ENCODE data around the gene OR1Q1. TPM values are rescaled to one million over a fixed set of nuclear protein-coding genes. Genes with fewer than 3 reads are reported as not detected.

The OR1Q1 gene
- total and polyA plus RNA-seq, 2 of the 8 experiments (the other 6 are each of a cell fraction or from before 2014, with no cell fraction given), result not detected

DNA sequence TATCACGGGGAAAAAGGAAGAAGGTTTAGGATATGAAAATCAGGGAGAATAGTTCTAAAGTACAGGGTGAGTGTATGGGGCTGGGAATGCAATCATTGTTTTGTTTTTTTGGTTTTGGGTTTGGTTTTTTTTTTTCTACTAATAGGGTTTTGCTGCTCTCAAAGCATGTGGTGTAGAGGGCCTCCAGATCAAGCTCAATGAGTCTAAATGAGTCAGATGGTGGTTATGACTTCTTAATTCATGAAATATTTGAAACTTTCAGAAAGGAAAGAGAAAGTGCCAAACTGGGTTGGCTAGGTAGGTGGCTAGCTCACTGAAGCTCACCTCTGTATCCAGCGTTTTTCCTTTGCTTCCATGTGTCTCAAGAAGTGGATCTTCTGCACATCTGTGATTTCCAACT is 42.1 kb upstream of the OR1Q1 start:
- no peak overlapping the region for H2BK120ac ChIP-seq (replicated peaks; ENCODE audit: low read depth, low read length)
- no peak overlapping the region for H3K56ac ChIP-seq (replicated peaks; ENCODE audit: insufficient read length, low read depth, low read length)
- H3K14ac ChIP-seq (ENCODE audit: insufficient read length), result no peak overlapping the region
- H2BK15ac ChIP-seq (ENCODE audit: low read length), result no peak overlapping the region
- no peaks in the 10 kb centered on the region for H4K20me1 ChIP-seq (replicated peaks in 1 of 2; ENCODE audit: control insufficient read depth in 1 of 2, insufficient read depth in 2 of 2, low read length in 2 of 2)
- H2BK5ac ChIP-seq (ENCODE audit: low read depth, low read length), result no peak overlapping the region
- no peak overlapping the region for H4K5ac ChIP-seq (ENCODE audit: insufficient read length, low read depth, low read length)
- ChIA-PET CTCF (ENCODE audit: partially characterized antibody) (no interaction called here), POLR2A (ENCODE audit: partially characterized antibody) (no interaction called here)
- no peak overlapping the region for H4K91ac ChIP-seq (replicated peaks; ENCODE audit: insufficient read length, low read length)
- H3K27ac ChIP-seq (ENCODE audit: low read depth, low read length), result no peak overlapping the region
- no peak overlapping the region for H3K4me3 ChIP-seq (ENCODE audit: extremely low read depth in 1 of 4, insufficient read depth in 2 of 4, low read depth in 3 of 4, low read length in 4 of 4)
- H3K18ac ChIP-seq (ENCODE audit: extremely low read depth, low read length), result no peak overlapping the region
- H3K4me2 ChIP-seq (ENCODE audit: insufficient read depth in 1 of 2, low read depth in 2 of 2, low read length in 2 of 2), result no peak overlapping the region
- no peak overlapping the region for H3K9ac ChIP-seq (replicated peaks in 1 of 4; ENCODE audit: extremely low read depth in 1 of 4, low read depth in 3 of 4, low read length in 3 of 4)
- no peak overlapping the region for H3K4ac ChIP-seq (replicated peaks; ENCODE audit: insufficient read length, low read depth, low read length)
- H2AK5ac ChIP-seq (ENCODE audit: low read depth, low read length), result no peak overlapping the region
- H3K23me2 ChIP-seq (ENCODE audit: low read depth, low read length), result no peaks in the 10 kb centered on the region
- no peak overlapping the region for H4K8ac ChIP-seq (ENCODE audit: extremely low read depth, insufficient read depth, low read length)
- H3K79me2 ChIP-seq (ENCODE audit: control insufficient read depth in 1 of 2, insufficient read depth in 2 of 2, low read length in 2 of 2), result no peaks in the 10 kb centered on the region
- no peak for TF ChIP-seq CHD2 (IDR thresholded peaks at IDR 0.05; ENCODE audit: low read length)
- TF ChIP-seq RAD21 (IDR thresholded peaks at IDR 0.05 in 1 of 2, conservative IDR thresholded peaks at IDR 0.05 in 1 of 2; ENCODE audit: low read depth in 2 of 2, low read length in 2 of 2), result no peak
- TF ChIP-seq SP2 (IDR thresholded peaks at IDR 0.05; ENCODE audit: low read length), result no peak
- TF ChIP-seq, protein P1, sequence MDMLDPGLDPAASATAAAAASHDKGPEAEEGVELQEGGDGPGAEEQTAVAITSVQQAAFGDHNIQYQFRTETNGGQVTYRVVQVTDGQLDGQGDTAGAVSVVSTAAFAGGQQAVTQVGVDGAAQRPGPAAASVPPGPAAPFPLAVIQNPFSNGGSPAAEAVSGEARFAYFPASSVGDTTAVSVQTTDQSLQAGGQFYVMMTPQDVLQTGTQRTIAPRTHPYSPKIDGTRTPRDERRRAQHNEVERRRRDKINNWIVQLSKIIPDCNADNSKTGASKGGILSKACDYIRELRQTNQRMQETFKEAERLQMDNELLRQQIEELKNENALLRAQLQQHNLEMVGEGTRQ (IDR thresholded peaks at IDR 0.05; ENCODE audit: low read length), result no peak
- TF ChIP-seq RBBP5 (IDR thresholded peaks at IDR 0.05; ENCODE audit: borderline replicate concordance, low read depth, low read length), result no peak
- H3K4me1 ChIP-seq (replicated peaks in 1 of 4; ENCODE audit: control insufficient read depth in 3 of 4, insufficient read depth in 4 of 4, low read length in 3 of 4), result no peaks in the 10 kb centered on the region
- H3K36me3 ChIP-seq (ENCODE audit: control insufficient read depth in 2 of 4, insufficient read depth in 4 of 4, low read length in 3 of 4), result no peaks in the 10 kb centered on the region
- H3K9me3 ChIP-seq (ENCODE audit: insufficient read depth in 2 of 2, low read depth in 1 of 2, low read length in 1 of 2), result peaks cover 53 to 59% of the 10 kb centered on the region in 2 experiments
- no peaks in the 10 kb centered on the region for H3K27me3 ChIP-seq (replicated peaks in 1 of 4; ENCODE audit: control insufficient read depth in 3 of 4, extremely low read depth in 1 of 4, insufficient read depth in 3 of 4, low read length in 3 of 4)
- no peak overlapping the region for H2AFZ ChIP-seq (ENCODE audit: low read length)
- no peak overlapping the region for H2BK12ac ChIP-seq (ENCODE audit: low read depth, low read length)
- no peak overlapping the region for H2BK20ac ChIP-seq (ENCODE audit: low read length)
- no peak for DNase-seq (ENCODE audit: low read depth in 1 of 2, low spot score in 2 of 2)
- H3K79me1 ChIP-seq (ENCODE audit: low read depth, low read length), result no peaks in the 10 kb centered on the region
- 54% methylated on average over 2 of the region's 2 CpGs; no CpG with 5 or more reads in 1 of the 2 experiments for WGBS, 2 experiments (ENCODE audit: extremely low coverage in 1 of 2, insufficient coverage in 1 of 2, insufficient read length in 1 of 2, insufficient replicate concordance in 2 of 2, low coverage in 1 of 2, low lambda C conversion rate in 2 of 2, missing lambda C conversion rate in 1 of 2)
- H3K23ac ChIP-seq (ENCODE audit: insufficient read length), result no peak overlapping the region
- no peak for FAIRE-seq
